Measurements from ENCODE around the gene HACD2.
"Not testable (repeated sequence)": the region's sequence is repeated elsewhere in the genome, so short reads cannot be mapped to it uniquely, and the experiment has no call there.

Gene HACD2

DNA sequence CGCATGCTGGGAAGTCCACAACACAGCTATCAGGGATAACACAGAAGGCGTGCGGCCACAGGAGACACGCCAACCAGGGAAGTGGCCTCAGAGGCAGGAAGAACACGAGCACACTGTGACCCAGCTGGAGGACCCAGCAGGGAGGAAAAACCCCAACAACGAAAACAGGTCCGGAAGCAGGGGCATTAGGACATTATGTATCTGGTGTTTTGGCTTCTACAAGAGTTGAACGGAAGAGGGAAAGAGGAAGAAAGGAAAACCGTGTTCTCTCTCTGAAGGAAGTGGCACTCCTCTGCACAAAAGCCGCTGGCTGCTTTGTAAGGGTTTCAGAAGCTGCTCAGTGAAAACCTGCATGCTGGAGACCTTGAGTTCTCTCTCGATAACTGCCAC lies 61.8 kb downstream of the HACD2 start:
- DNase-seq (ENCODE audit: low read depth) = peak; percentile 84

- no peak for DNase-seq (ENCODE audit: low read depth)
Observed at GRCh38 chr3:123522320-123523022, 62.4 kb downstream of the HACD2 start.

DNA sequence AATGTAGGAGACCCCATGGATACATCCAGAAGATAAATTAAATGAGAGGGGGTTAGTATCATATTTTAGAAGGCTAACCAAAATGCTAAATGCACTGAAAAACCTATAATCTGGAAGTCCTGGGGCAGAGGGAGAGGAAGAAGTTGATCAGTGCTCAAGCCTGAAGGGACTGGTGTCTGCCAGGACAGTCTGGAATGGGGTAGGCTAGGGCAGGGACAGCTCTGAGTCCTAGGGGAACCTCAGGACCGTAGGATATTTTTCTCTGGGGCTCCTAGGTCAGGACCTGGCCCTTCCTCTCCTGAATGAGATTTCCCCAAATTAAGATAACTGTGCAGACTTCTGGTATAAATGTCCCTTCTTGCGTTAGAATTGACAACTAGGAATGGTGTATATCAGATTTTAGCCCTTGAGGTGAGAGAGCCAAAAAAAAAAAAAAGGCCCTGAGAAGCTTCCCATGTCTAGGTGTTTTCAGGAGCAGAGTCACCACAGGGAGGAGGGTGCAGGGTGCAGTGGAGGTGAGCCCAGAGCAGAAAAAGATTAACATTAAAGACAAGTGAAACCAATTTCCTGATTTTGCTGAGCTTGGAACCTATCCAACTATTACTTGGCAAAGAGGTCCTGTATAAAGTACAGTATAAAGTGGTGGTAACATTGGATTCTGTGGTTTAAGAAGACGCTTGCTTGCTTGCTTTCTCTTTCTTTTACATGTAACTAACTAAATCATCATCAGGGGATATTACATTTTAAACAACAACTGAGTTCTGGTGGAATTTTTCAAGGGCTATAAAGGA lies 63.5 kb downstream of the HACD2 start:
- DNase-seq (ENCODE audit: low read depth) = no peak

- DNase-seq (ENCODE audit: low read depth) = no peak
Observed at GRCh38 chr3:123520656-123521055, 64.2 kb downstream of the HACD2 start.

DNA sequence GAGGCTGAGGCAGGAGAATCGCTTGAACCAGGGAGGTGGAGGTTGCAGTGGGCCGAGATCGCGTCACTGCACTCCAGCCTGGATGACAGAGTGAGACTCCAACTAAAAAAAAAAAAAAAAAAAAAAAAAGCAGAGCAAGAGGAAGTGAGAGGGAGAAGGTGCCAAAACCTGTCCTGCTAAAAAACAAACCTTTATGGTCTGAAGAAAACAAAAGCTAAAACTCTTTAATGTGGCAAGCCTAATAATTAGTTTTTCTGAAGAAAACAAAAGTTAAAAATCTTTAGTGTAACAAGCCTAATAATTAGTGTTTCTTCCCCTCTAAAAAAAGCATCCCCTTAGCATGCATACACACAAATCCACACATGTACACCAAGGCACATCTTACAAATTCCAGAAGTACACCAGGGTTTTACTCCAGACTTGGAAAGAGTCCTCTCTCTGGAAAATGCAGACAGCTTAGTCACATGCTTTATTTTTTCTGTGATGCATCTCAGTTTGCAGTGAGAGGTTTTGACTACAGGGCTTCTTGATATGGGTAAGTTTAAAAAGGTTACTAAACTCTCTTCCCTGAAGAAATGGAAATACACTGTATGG lies 65.9 kb downstream of the HACD2 start:
- no peak for DNase-seq (ENCODE audit: low read depth)

DNA sequence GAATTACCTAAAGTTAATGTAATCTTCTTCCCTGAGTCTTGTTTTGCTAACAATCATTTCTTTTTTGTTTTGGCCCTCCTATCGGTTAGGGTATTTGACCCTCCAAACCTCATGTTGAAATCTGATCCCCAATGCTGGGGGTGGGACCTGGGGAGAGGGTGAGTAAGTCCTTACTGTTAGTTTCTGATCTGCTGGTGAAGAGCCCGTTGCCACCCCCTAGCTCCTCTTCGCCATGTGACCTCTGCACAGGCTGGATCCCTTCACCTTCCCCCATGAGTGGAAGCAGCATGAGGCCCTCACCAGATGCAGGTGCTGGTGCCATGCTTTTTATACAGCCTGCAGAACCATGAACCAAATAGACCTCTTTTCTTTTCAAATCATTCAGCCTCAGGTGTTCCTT lies 73.1 kb downstream of the HACD2 start:
- no peak for DNase-seq (ENCODE audit: low read depth)

- no peak for DNase-seq (ENCODE audit: low read depth)
Observed at GRCh38 chr3:123511084-123511483, 73.8 kb downstream of the HACD2 start.

DNA sequence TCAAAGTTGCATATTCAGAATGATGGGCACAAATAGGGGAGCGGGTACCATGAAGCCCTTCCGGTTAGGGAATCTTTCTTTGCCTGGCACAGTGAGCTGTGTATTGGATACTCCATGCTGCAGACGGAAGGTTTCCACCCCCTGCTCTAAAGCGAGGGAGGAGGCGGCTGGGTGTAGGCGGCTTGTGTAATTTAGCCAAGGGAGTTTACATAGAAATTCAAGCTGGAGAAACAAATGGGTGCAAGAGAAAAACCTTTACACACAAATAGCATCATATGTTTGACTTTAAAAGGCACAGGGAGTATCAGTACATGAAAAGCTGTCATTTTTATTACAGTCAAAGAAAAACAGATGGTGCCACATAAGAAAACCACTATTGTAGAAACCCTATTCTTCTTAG lies 76.7 kb downstream of the HACD2 start:
- no peak for DNase-seq (ENCODE audit: low read depth)

GRCh38 chr3:123505820-123506219 lies 79.0 kb downstream of the HACD2 start:
- no peak for DNase-seq (ENCODE audit: low read depth)

- no peak for DNase-seq (ENCODE audit: low read depth)
Observed at GRCh38 chr3:123503203-123503602, 81.7 kb downstream of the HACD2 start.

GRCh38 chr3:123499322-123499721 lies 85.5 kb downstream of the HACD2 start:
- DNase-seq (ENCODE audit: low read depth) = no peak

DNA sequence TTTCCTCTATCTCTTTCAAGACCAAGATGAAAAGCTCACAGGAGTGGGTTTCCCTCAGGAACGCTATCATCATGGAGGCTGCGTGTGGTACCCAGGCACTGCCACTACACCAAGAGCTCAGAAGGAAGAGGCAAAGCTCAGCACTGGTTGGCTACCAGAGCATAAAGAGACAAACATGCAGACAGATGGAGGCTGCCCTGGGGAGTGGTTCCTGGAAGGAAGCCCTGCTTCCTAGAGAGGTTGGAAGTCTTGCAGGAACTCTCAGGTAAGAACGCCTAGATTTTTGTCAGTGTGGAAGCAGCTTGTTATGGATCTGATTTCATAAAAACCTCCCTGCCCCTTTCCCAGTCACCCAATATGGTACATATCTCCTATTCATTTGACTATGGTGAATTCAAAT lies 86.1 kb downstream of the HACD2 start:
- DNase-seq (ENCODE audit: low read depth) = no peak

DNA sequence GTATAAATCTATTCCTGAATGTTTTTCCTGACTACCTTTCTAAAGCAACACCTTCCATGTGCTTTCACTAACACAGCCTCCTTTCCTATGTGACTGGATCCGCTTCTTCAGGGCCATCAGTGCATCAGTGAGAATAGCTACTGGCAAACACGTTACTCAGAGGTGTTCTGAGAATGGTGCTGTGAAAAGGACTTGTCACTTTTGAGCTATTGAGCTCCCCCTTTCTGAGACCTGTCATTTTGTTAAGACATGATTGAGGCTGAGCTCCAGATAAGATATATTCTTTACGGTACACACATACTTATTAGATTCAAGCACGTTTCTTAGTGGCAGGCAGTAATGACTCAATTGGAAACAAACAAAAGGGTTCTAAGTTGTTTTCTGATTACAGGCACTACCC lies 90.9 kb downstream of the HACD2 start:
- DNase-seq (ENCODE audit: low read depth) = no peak

GRCh38 chr3:123491966-123492587 lies 92.8 kb downstream of the HACD2 start:
- DNase-seq (ENCODE audit: low read depth) = no peak

GRCh38 chr3:123489400-123490004 lies 95.4 kb downstream of the HACD2 start:
- DNase-seq (ENCODE audit: low read depth) = peak; percentile 41

DNA sequence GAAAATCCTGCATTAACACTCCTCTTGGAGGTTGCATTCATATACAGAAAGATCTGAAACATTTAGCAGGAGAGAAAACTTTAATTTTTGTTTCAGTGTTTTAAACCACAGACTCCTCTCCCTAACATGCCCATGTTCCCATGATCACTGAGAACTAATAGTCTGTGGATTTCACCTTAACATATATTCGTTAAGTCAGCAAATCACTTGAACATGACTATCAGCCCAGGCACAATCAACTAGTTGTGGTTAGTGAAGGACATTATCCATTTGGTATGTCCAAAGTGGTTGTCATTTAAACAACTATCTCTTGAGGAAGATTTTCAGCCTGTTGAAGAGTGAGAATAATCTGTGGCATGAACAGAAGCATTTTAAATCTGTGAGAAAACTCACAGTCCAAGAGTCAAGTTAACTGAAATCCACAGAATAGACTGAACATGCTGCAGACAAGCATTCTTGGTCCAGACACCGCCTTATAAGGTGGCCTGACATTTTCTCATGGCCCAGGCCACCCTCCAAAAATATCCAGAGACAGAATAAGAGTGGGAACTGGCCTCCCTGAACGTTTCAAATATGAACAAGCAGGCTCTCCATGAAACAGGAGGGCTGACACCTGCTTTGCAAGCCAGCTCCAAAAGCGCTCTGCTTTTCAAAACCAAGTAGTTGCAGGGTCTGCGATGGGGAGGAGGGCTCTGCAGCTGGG lies 96.1 kb downstream of the HACD2 start:
- no peak for DNase-seq (ENCODE audit: low read depth)

- not testable (repeated sequence) for DNase-seq (ENCODE audit: low read depth)
Observed at GRCh38 chr3:123487063-123487462, 97.8 kb downstream of the HACD2 start.

GRCh38 chr3:123486460-123486859 lies 98.4 kb downstream of the HACD2 start:
- no peak for DNase-seq (ENCODE audit: low read depth)

DNA sequence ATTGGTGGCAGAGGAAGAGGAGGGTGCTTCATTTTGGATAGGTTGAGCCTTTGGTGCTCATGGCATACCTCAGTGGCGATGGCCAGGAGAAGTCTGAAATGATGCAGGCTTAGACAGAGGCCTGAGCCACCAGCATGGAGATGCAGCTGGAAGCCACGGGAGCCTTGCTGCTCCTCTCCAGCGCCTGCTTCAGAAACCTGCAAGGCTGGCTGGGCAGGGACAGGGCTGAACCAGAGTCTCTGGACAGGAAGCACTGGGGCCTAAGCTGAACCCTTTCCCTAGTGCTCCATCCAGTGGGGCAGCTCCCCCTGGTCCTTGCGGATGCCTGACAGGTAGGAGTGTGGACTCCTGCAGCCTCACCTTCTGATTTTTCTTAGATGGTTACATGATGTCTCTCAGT lies 99.3 kb downstream of the HACD2 start:
- DNase-seq (ENCODE audit: low read depth) = no peak

- DNase-seq (ENCODE audit: low read depth) = no peak
Observed at GRCh38 chr3:123483146-123483545, 101.7 kb downstream of the HACD2 start.

DNA sequence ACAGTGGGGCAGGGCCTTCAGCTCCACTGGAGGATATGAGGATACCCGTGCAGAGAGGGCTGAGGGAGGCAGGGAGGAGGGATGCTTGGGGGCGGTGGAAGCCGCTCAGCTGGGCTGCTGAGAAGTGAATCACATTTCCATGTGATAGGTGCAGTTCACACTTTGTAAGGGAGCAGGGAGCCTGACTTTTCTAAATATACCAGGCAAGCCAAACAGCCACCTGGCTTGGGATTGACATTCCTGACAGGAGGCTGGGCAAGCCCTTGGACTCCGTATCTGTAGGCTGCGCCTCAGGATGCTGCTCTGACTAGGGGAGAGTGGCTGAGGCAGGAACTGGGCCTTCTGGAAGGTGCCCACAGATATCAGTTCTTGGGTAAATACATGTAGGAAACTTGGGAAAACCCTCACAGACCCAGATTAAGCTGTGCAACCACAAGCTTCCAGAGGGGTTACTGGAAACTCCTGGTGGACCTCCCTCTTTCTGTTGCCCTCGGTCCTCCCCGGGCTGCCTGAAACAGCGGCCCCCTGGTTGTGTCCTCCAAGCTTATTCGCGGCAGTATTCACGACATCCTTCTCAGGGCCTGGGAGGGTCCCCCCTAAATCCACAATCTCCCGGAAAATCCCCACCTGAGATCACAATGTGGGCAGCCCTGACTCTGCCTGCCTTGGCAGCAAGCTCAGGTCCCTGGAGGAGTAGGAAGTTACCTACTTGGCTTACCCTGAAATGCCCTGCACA lies 103.0 kb downstream of the HACD2 start:
- no peak for DNase-seq (ENCODE audit: low read depth)
